ENCODE measurements around the gene EPHB2. TPM values are rescaled to one million over a fixed set of nuclear protein-coding genes. Genes with fewer than 3 reads are reported as not detected.

The EPHB2 gene
- total RNA-seq, 4 donors from 2014 or later, result 7.5 to 27.3 (median 23.8) TPM

DNA sequence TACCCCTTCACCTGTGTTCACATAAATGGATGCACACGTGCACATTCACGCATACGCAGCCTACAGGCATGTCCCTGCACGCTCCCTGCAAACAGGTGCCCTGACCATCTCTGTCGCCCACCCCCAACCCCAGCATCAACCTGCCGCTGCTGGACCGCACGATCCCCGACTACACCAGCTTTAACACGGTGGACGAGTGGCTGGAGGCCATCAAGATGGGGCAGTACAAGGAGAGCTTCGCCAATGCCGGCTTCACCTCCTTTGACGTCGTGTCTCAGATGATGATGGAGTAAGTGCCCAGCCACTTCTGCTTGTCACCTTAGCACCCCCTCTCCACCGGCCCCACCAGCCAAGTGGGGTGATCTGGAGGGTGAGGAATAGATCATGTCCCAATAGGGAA, 201.7 kb downstream of the EPHB2 start:
- no peaks in the 10 kb centered on the region for H3K9me3 ChIP-seq
- H3K27me3 ChIP-seq, result no peaks in the 10 kb centered on the region
- no peak overlapping the region for H3K27ac ChIP-seq
- peaks cover 0 to 9% of the 10 kb centered on the region in 2 donors for H3K36me3 ChIP-seq
- intact Hi-C loops (cut with DNase I), result no loop called here
- no peaks in the 10 kb centered on the region for H3K4me1 ChIP-seq
- WGBS, 2 donors, result 94 to 95% methylated on average over 13 to 16 of the region's 16 CpGs
- TF ChIP-seq, protein P1, sequence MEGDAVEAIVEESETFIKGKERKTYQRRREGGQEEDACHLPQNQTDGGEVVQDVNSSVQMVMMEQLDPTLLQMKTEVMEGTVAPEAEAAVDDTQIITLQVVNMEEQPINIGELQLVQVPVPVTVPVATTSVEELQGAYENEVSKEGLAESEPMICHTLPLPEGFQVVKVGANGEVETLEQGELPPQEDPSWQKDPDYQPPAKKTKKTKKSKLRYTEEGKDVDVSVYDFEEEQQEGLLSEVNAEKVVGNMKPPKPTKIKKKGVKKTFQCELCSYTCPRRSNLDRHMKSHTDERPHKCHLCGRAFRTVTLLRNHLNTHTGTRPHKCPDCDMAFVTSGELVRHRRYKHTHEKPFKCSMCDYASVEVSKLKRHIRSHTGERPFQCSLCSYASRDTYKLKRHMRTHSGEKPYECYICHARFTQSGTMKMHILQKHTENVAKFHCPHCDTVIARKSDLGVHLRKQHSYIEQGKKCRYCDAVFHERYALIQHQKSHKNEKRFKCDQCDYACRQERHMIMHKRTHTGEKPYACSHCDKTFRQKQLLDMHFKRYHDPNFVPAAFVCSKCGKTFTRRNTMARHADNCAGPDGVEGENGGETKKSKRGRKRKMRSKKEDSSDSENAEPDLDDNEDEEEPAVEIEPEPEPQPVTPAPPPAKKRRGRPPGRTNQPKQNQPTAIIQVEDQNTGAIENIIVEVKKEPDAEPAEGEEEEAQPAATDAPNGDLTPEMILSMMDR (IDR thresholded peaks at IDR 0.05), result no peak
- TF ChIP-seq POLR2A (IDR thresholded peaks at IDR 0.05), result no peak
- no peak for DNase-seq
- no peak overlapping the region for H3K4me3 ChIP-seq (replicated peaks in 1 of 3)

DNA sequence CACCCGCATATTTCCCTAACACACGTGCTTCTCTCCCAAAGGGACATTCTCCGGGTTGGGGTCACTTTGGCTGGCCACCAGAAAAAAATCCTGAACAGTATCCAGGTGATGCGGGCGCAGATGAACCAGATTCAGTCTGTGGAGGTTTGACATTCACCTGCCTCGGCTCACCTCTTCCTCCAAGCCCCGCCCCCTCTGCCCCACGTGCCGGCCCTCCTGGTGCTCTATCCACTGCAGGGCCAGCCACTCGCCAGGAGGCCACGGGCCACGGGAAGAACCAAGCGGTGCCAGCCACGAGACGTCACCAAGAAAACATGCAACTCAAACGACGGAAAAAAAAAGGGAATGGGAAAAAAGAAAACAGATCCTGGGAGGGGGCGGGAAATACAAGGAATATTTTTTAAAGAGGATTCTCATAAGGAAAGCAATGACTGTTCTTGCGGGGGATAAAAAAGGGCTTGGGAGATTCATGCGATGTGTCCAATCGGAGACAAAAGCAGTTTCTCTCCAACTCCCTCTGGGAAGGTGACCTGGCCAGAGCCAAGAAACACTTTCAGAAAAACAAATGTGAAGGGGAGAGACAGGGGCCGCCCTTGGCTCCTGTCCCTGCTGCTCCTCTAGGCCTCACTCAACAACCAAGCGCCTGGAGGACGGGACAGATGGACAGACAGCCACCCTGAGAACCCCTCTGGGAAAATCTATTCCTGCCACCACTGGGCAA, 202.9 kb downstream of the EPHB2 start:
- Histone ChIP-seq H3K4me1 (no peaks in the 10 kb centered on the region), H3K36me3 (peaks cover 0 to 3% of the 10 kb centered on the region in 2 donors), H3K27me3 (no peaks in the 10 kb centered on the region), H3K9me3 (no peaks in the 10 kb centered on the region), H3K4me3 (replicated peaks in 1 of 3) (no peak overlapping the region), H3K27ac (no peak overlapping the region)
- intact Hi-C loops (cut with DNase I), result no loop called here
- WGBS, 2 donors, result 80 to 81% methylated on average over 24 of the region's 24 CpGs
- DNase-seq, result no peak
- TF ChIP-seq, protein P1 (IDR thresholded peaks at IDR 0.05), result no peak
- no peak for TF ChIP-seq POLR2A (IDR thresholded peaks at IDR 0.05)

DNA sequence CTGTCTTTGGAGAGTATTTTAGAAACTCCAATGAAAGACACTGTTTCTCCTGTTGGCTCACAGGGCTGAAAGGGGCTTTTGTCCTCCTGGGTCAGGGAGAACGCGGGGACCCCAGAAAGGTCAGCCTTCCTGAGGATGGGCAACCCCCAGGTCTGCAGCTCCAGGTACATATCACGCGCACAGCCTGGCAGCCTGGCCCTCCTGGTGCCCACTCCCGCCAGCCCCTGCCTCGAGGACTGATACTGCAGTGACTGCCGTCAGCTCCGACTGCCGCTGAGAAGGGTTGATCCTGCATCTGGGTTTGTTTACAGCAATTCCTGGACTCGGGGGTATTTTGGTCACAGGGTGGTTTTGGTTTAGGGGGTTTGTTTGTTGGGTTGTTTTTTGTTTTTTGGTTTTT, 203.5 kb downstream of the EPHB2 start:
- no peak for DNase-seq
- H3K4me3 ChIP-seq (replicated peaks in 1 of 3), result no peak overlapping the region
- no peak overlapping the region for H3K27ac ChIP-seq
- H3K9me3 ChIP-seq, result no peaks in the 10 kb centered on the region
- no peaks in the 10 kb centered on the region for H3K4me1 ChIP-seq
- H3K27me3 ChIP-seq, result no peaks in the 10 kb centered on the region
- TF ChIP-seq, protein P1 (IDR thresholded peaks at IDR 0.05), result no peak
- TF ChIP-seq POLR2A (IDR thresholded peaks at IDR 0.05), result no peak
- WGBS, 2 donors, result 89 to 91% methylated on average over 10 of the region's 10 CpGs
- no peaks in the 10 kb centered on the region for H3K36me3 ChIP-seq
- intact Hi-C loops (cut with DNase I), result no loop called here

DNA sequence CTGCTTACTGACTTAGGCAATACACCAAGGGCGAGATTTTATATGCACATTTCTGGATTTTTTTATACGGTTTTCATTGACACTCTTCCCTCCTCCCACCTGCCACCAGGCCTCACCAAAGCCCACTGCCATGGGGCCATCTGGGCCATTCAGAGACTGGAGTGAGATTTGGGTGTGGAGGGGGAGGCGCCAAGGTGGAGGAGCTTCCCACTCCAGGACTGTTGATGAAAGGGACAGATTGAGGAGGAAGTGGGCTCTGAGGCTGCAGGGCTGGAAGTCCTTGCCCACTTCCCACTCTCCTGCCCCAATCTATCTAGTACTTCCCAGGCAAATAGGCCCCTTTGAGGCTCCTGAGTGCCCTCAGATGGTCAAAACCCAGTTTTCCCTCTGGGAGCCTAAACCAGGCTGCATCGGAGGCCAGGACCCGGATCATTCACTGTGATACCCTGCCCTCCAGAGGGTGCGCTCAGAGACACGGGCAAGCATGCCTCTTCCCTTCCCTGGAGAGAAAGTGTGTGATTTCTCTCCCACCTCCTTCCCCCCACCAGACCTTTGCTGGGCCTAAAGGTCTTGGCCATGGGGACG, 204.1 kb downstream of the EPHB2 start:
- H3K27ac ChIP-seq, result no peak overlapping the region
- no peaks in the 10 kb centered on the region for H3K36me3 ChIP-seq
- no peak for DNase-seq
- 91 to 94% methylated on average over 8 of the region's 8 CpGs for WGBS, 2 donors
- TF ChIP-seq POLR2A (IDR thresholded peaks at IDR 0.05), result no peak
- TF ChIP-seq, protein P1 (IDR thresholded peaks at IDR 0.05), result no peak
- intact Hi-C loops (cut with DNase I), result no loop called here
- H3K4me3 ChIP-seq (replicated peaks in 1 of 3), result no peak overlapping the region
- H3K4me1 ChIP-seq, result no peaks in the 10 kb centered on the region
- no peaks in the 10 kb centered on the region for H3K27me3 ChIP-seq
- no peaks in the 10 kb centered on the region for H3K9me3 ChIP-seq

DNA sequence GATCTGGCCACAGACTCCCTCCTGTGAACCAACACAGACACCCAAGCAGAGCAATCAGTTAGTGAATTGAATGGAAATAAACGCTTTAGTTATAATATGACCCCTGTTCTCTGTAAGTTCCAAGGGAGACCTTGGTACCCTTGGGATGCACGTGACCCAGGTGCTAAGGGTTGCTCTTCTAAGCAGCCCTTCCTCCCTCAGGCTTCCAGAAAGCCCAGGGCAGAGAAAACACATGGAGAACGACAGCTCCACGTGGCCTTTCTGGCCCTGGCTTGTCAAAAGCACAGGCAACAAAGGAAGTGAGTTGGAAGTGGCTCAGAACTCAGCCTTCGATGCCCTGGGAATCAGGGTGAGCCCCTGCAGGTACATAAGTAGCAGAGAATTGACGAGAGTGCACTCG, 204.6 kb downstream of the EPHB2 start:
- no peaks in the 10 kb centered on the region for H3K36me3 ChIP-seq
- no peaks in the 10 kb centered on the region for H3K4me1 ChIP-seq
- no peaks in the 10 kb centered on the region for H3K9me3 ChIP-seq
- no peaks in the 10 kb centered on the region for H3K27me3 ChIP-seq
- intact Hi-C loops (cut with DNase I), result no loop called here
- 61 to 77% methylated on average over 7 of the region's 7 CpGs for WGBS, 2 donors
- no peak overlapping the region for H3K27ac ChIP-seq
- H3K4me3 ChIP-seq (replicated peaks in 1 of 3), result no peak overlapping the region
- DNase-seq, result no peak
- TF ChIP-seq, protein P1 (IDR thresholded peaks at IDR 0.05), result no peak
- TF ChIP-seq POLR2A (IDR thresholded peaks at IDR 0.05), result no peak
